GM12878 (cell line): ENCODE measurements around the gene FEN1. TPM values are rescaled to one million over a fixed set of nuclear protein-coding genes. Genes with fewer than 3 reads are reported as not detected.

ENCODE experiments used
- ATAC-seq: fragments of 200-7000 bp; cut with Tn5 transposase; 3 replicates; pipeline ENCODE4 v1.9.1; 2020; ENCODE audit warnings: mild to moderate bottlenecking, moderate library complexity
- BruUV-seq: library from RNA; stranded (reverse); fragments of 400-500 nt; replicated peaks from 2 replicates; lab custom pipeline; 2021; lab: Mats Ljungman, UMichigan
- CTCF ChIA-PET: fragments of 300-600 bp; sonication (Branson Sonifier 250); formaldehyde crosslinking; extraction: SDS; loops from one replicate; lab custom pipeline; 2021; ENCODE audit warnings: inconsistent platforms; lab: Yijun Ruan, JAX
- POLR2A ChIA-PET: fragments of 350-600 bp; formaldehyde crosslinking; extraction: SDS; loops from one replicate; lab custom pipeline; 2021; ENCODE audit warnings: inconsistent platforms; lab: Charles Lee
- RAD21 ChIA-PET: fragments of 300-600 bp; sonication (Branson Sonifier 250); formaldehyde crosslinking; loops from one replicate; lab custom pipeline; 2023; ENCODE audit warnings: antibody characterized with exemption; ENCODE audit not compliant: unreplicated experiment; lab: Charles Lee
- SMC1A ChIA-PET: fragments of 300-600 bp; sonication (Branson Sonifier 250); formaldehyde crosslinking; loops from one replicate; lab custom pipeline; 2023; ENCODE audit not compliant: unreplicated experiment, uncharacterized antibody; lab: Charles Lee
- DNase-seq: peaks from one replicate; pipeline ENCODE4 v3.0.0-alpha.2; 2011; ENCODE audit warnings: low read depth, low spot score
- FAIRE-seq: peaks from 3 replicates; lab custom pipeline; 2011; peaks lifted over from hg19 to GRCh38; lab: Jason Lieb, UNC
- H2AFZ ChIP-seq: 2 replicates; pipeline ENCODE4 v1.6.0; 2011; ENCODE audit warnings: low read depth, low read length, control low read depth; ENCODE audit not compliant: control insufficient read depth
- H3K27ac ChIP-seq: 2 replicates; pipeline ENCODE4 v1.5.1; 2011; ENCODE audit warnings: control low read depth; ENCODE audit not compliant: control insufficient read depth, insufficient read depth
- H3K27me3 ChIP-seq, 2 experiments: replicated peaks in 1 of 2; 2 replicates each; pipeline versions ENCODE4 v1.6.0 to v1.6.1; 2011; ENCODE audit warnings: low read length in 1 of 2; ENCODE audit not compliant: control insufficient read depth in 2 of 2, insufficient read depth in 2 of 2
- H3K36me3 ChIP-seq, 2 experiments: 2 replicates each; pipeline ENCODE4 v1.5.1; 2011; ENCODE audit warnings: low read length in 1 of 2; ENCODE audit not compliant: control insufficient read depth in 2 of 2, insufficient read depth in 2 of 2
- H3K4me1 ChIP-seq: 2 replicates; pipeline ENCODE4 v1.6.1; 2011; ENCODE audit warnings: mild to moderate bottlenecking, low read length, moderate library complexity, mixed read lengths; ENCODE audit not compliant: control insufficient read depth, insufficient read depth
- H3K4me2 ChIP-seq: 2 replicates; pipeline ENCODE4 v1.6.0; 2011; ENCODE audit warnings: control low read depth; ENCODE audit not compliant: control insufficient read depth, insufficient read depth
- H3K4me3 ChIP-seq: fragments of 200-600 bp; sonication (generic); 2 replicates; pipeline ENCODE4 v1.5.1; 2016
- H3K79me2 ChIP-seq: 2 replicates; pipeline ENCODE4 v1.6.0; 2011; ENCODE audit warnings: low read length; ENCODE audit not compliant: control insufficient read depth, insufficient read depth
- H3K9ac ChIP-seq: 2 replicates; pipeline ENCODE4 v1.8.0; 2011; ENCODE audit warnings: low read length, control low read depth, mixed read lengths; ENCODE audit not compliant: control insufficient read depth, insufficient read depth
- H3K9me3 ChIP-seq: replicated peaks from 3 replicates; pipeline ENCODE4 v1.5.1; 2011; ENCODE audit warnings: mild to moderate bottlenecking, low read length; ENCODE audit not compliant: control insufficient read depth, insufficient read depth
- H4K20me1 ChIP-seq: 2 replicates; pipeline ENCODE4 v1.6.0; 2011; ENCODE audit not compliant: control insufficient read depth, insufficient read depth
- BMI1 ChIP-seq: fragments of 450-650 bp; IDR thresholded peaks from 2 replicates; pipeline ENCODE4 v1.6.1; 2016; ENCODE audit warnings: mild to moderate bottlenecking, moderate library complexity, borderline replicate concordance
- BRCA1 ChIP-seq: IDR thresholded peaks from 2 replicates; pipeline ENCODE4 v1.6.1; 2011; ENCODE audit warnings: low read depth, low read length, improper control_type of control experiment
- FOXK2 ChIP-seq: fragments of 450-650 bp; IDR thresholded peaks from 2 replicates; pipeline ENCODE4 v1.6.1; 2017; ENCODE audit warnings: mild to moderate bottlenecking, moderate library complexity
- HDAC6 ChIP-seq: fragments of 200-600 bp; sonication (generic); IDR thresholded peaks from one replicate; pipeline ENCODE4 v1.8.0; 2017; ENCODE audit warnings: antibody characterized with exemption; ENCODE audit not compliant: unreplicated experiment
- KAT2A ChIP-seq: conservative IDR thresholded peaks from 2 replicates; pipeline ENCODE4 v1.6.1; 2011; ENCODE audit warnings: low read depth, low read length; ENCODE audit not compliant: control insufficient read depth
- NBN ChIP-seq: fragments of 450-650 bp; IDR thresholded peaks from 2 replicates; pipeline ENCODE4 v1.6.1; 2016
- POLR2A ChIP-seq: IDR thresholded peaks from 2 replicates; pipeline ENCODE4 v1.6.1; 2011; ENCODE audit warnings: low read depth, mild to moderate bottlenecking, low read length
- SRF ChIP-seq, 2 experiments: IDR thresholded peaks; 2 replicates each; pipeline ENCODE4 v1.6.1; 2011; ENCODE audit warnings: low read depth in 2 of 2, low read length in 2 of 2, mild to moderate bottlenecking in 1 of 2, moderate library complexity in 1 of 2
- STAT3 ChIP-seq: IDR thresholded peaks from 2 replicates; pipeline ENCODE4 v1.6.1; 2011; ENCODE audit warnings: low read depth, low read length, improper control_type of control experiment
- WGBS: methylation state at CpG from one replicate; pipeline ENCODE4 v1.1.6; 2016; ENCODE audit warnings: low lambda C conversion rate; ENCODE audit not compliant: insufficient replicate concordance, insufficient coverage; ENCODE audit errors: missing lambda C conversion rate; 5-methylcytosine and 5-hydroxymethylcytosine counted together
- in situ Hi-C: fragments of 300-500 bp; cut with MboI; formaldehyde crosslinking; loops from 9 replicates; pipeline ENCODE4 v1.14.3; 2018; ENCODE audit warnings: mixed read lengths
- intact Hi-C: fragments of 100-400 bp; cut with micrococcal nuclease; formaldehyde crosslinking; loops from one replicate; pipeline ENCODE4 v1.14.2; 2022; ENCODE audit not compliant: unreplicated experiment
- polyA plus RNA-seq, 11 experiments: library from polyadenylated mRNA; depleted of rRNA in 4 of 11; unstranded in 6 of 11; stranded (reverse) in 5 of 11; fragments of >200 nt; fragmentation: Nextera tagmentation in 4 of 11; fragmentation: Illumina TruSeq in 1 of 11; extraction: Ambion mirVana in 4 of 11; extraction: Trizol in 1 of 11; gene quantifications; 1 replicate in 1 of 11; 2 replicates in 10 of 11; pipeline versions ENCODE4 v1.2.1 to v1.2.3, GENCODE V29; 2011 to 2016; ENCODE audit warnings: inconsistent platforms in 2 of 11, missing spikeins in 2 of 11, low read depth in 1 of 11
- total RNA-seq, 4 experiments: library from RNA; depleted of rRNA in 3 of 4; stranded (reverse); fragments of >200 nt in 3 of 4; fragmentation: Illumina TruSeq in 1 of 4; extraction: Trizol in 1 of 4; gene quantifications; 2 replicates each; pipeline versions ENCODE4 v1.2.1 to v1.2.3, GENCODE V29; 2013 to 2021

FEN1 gene
- total and polyA plus RNA-seq, 10 of the 15 experiments (the other 5 are each of a cell fraction or from before 2014, with no cell fraction given): 54.8 to 282 (median 125) TPM

- POLR2A ChIA-PET: no interaction called here
- Histone ChIP-seq H3K4me3 (no peak overlapping the region), H3K27me3 (no peaks in the 10 kb centered on the region), H3K9me3 (no peaks in the 10 kb centered on the region), H2AFZ (no peak overlapping the region), H3K4me2 (no peak overlapping the region), H3K27ac (no peak overlapping the region), H3K36me3 (peaks cover 0 to 8% of the 10 kb centered on the region in 2 experiments; a peak in 2 of 4 replicates), H3K79me2 (peaks cover 12% of the 10 kb centered on the region), H3K4me1 (no peaks in the 10 kb centered on the region; the same call in 1 of the 2 replicates), H3K9ac (no peak overlapping the region), H4K20me1 (no peaks in the 10 kb centered on the region)
- no TSS peak for BruUV-seq
- WGBS: 79% methylated on average over 8 of the region's 8 CpGs
- intact Hi-C loops (no loop called here), in situ Hi-C loops (no loop called here)
- TF ChIP-seq BRCA1 (no peak), STAT3 (no peak), FOXK2 (no peak), BMI1 (no peak), POLR2A (no peak)
- FAIRE-seq (no peak), ATAC-seq (no peak), DNase-seq (no peak)
- RAD21 ChIA-PET: no interaction called here
- CTCF ChIA-PET: interaction anchor here (0.7 to 10.8 kb wide), 4 partner anchors 13 to 251 kb away, joined by 3 to 141 read pairs (median 4); partner anchors contain the start of gene FEN1
- SMC1A ChIA-PET: interaction anchor here (1.4 to 1.9 kb wide), 2 partner anchors 13 to 24 kb away, joined by 3 to 6 read pairs; no protein-coding TSS in a partner anchor
Measured at GRCh38 chr11:61810671-61811175, 18.0 kb downstream of the FEN1 start.

- in situ Hi-C loops: no loop called here
- ChIA-PET RAD21 (no interaction called here), SMC1A (interaction anchor here (1.3 kb wide), 2 partner anchors 12 to 22 kb away, joined by 3 to 4 read pairs; no protein-coding TSS in a partner anchor), CTCF (interaction anchor here (1.2 to 10.8 kb wide), 3 partner anchors 14 to 24 kb away, joined by 3 to 141 read pairs (median 4); partner anchors contain the start of gene FADS2), POLR2A (interaction anchor here (1.1 to 1.3 kb wide), 3 partner anchors 14 to 22 kb away, joined by 3 to 6 read pairs (median 6); no protein-coding TSS in a partner anchor)
- no TSS peak for BruUV-seq
- no peak overlapping the region for H2AFZ ChIP-seq
- no peak overlapping the region for H3K9ac ChIP-seq
- H3K9me3 ChIP-seq: no peaks in the 10 kb centered on the region
- no peaks in the 10 kb centered on the region; the same call in 1 of the 2 replicates for H3K4me1 ChIP-seq
- intact Hi-C loops: no loop called here
- FAIRE-seq (no peak), ATAC-seq (no peak), DNase-seq (no peak)
- no peak for TF ChIP-seq HDAC6
- TF ChIP-seq SRF (IDR thresholded peaks at IDR 0.05; ENCODE audit: low read depth in 2 of 2, low read length in 2 of 2): no peak
- TF ChIP-seq NBN: no peak
- no peak for TF ChIP-seq KAT2A
- H3K4me2 ChIP-seq: no peak overlapping the region
- no peaks in the 10 kb centered on the region for H3K27me3 ChIP-seq
- peaks cover 21% of the 10 kb centered on the region for H3K79me2 ChIP-seq
- no peaks in the 10 kb centered on the region for H4K20me1 ChIP-seq
- no peak overlapping the region for H3K27ac ChIP-seq
- no peak overlapping the region for H3K4me3 ChIP-seq
- 63% methylated on average over 5 of the region's 5 CpGs for WGBS
- peaks cover 0 to 8% of the 10 kb centered on the region in 2 experiments; a peak in 2 of 4 replicates for H3K36me3 ChIP-seq
Measured at GRCh38 chr11:61811831-61812230, 19.1 kb downstream of the FEN1 start.
